HL-60/S4 treated with retinoic acid at 250 ng/mL for 4 days and 3 days (cell line): ENCODE measurements around the gene CHAC1.

Experiments used
- in situ Hi-C: fragments of 300-500 bp; cut with MboI; formaldehyde crosslinking; loops from 2 replicates; pipeline ENCODE4 v1.7.0; 2022; ENCODE audit warnings: low sequenced_read_pairs

Gene CHAC1

GRCh38 chr15:40982855-40983254 is 29.6 kb downstream of the CHAC1 start:
- in situ Hi-C loops, result no loop called here

GRCh38 chr15:40984406-40984805 is 31.1 kb downstream of the CHAC1 start:
- in situ Hi-C loops, result no loop called here

GRCh38 chr15:40984964-40985363 is 31.7 kb downstream of the CHAC1 start:
- in situ Hi-C loops, result no loop called here

- in situ Hi-C loops, result no loop called here
Measured at GRCh38 chr15:40985541-40986330, 32.5 kb downstream of the CHAC1 start.

GRCh38 chr15:40986820-40987219 is 33.5 kb downstream of the CHAC1 start:
- in situ Hi-C loops, result no loop called here

- in situ Hi-C loops, result no loop called here
Measured at GRCh38 chr15:40988156-40988555, 34.9 kb downstream of the CHAC1 start.

GRCh38 chr15:40990080-40990479 is 36.8 kb downstream of the CHAC1 start:
- in situ Hi-C loops, result no loop called here

- in situ Hi-C loops, result no loop called here
Measured at GRCh38 chr15:40990789-40991188, 37.5 kb downstream of the CHAC1 start.

GRCh38 chr15:40991355-40991754 is 38.1 kb downstream of the CHAC1 start:
- in situ Hi-C loops, result no loop called here

GRCh38 chr15:40992241-40992741 is 39.0 kb downstream of the CHAC1 start:
- in situ Hi-C loops, result no loop called here

GRCh38 chr15:40992825-40993224 is 39.6 kb downstream of the CHAC1 start:
- in situ Hi-C loops, result no loop called here

GRCh38 chr15:40995656-40996055 is 42.4 kb downstream of the CHAC1 start:
- in situ Hi-C loops, result no loop called here

- in situ Hi-C loops, result no loop called here
Measured at GRCh38 chr15:40999190-40999589, 45.9 kb downstream of the CHAC1 start.

GRCh38 chr15:41001524-41002214 is 48.4 kb downstream of the CHAC1 start:
- in situ Hi-C loops, result no loop called here

GRCh38 chr15:41004490-41004889 is 51.2 kb downstream of the CHAC1 start:
- in situ Hi-C loops, result no loop called here
